Activated CD8-positive, alpha-beta memory T cell treated with anti-CD3 and anti-CD28 coated beads for 36 hours (primary cell): Measurements from ENCODE around the gene FREM2. TPM values are rescaled to one million over a fixed set of nuclear protein-coding genes. Genes with fewer than 3 reads are reported as not detected.

Source experiments
- CTCF ChIA-PET: fragments of 350-600 bp; sonication (Branson Sonifier 250); formaldehyde crosslinking; loops from one replicate; lab custom pipeline; 2021; ENCODE audit warnings: antibody characterized with exemption; lab: Charles Lee
- POLR2A ChIA-PET: fragments of 350-600 bp; sonication (Branson Sonifier 250); formaldehyde crosslinking; loops from one replicate; lab custom pipeline; 2021; ENCODE audit warnings: antibody characterized with exemption; lab: Charles Lee
- total RNA-seq, 2 experiments: library from RNA; stranded (reverse); gene quantifications; one replicate each; pipeline ENCODE4 v1.2.3, GENCODE V29; 2021

FREM2 gene
- total RNA-seq, 2 experiments from 2014 or later: not detected

DNA sequence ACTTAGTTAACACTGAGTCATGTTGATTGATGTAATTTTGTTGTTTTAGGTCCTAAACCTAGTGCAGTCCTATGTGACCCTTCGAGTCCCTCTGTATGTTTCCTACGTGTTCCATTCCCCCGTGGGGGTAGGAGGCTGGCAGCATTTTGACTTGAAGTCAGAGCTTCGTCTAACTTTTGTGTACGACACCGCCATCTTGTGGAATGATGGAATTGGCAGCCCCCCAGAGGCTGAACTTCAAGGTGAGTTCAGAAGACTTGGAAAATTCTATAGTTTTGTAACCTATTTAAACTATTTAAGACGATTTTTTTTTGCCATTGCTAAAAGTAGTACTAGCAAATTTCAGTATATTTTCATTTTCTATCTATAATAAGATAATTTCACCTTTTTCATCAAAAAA lies 185.8 kb downstream of the FREM2 start:
- POLR2A ChIA-PET: no interaction called here
- CTCF ChIA-PET: interaction anchor here (1.3 kb wide), 1 partner anchor 42 kb away, joined by 5 read pairs; no protein-coding TSS in a partner anchor

DNA sequence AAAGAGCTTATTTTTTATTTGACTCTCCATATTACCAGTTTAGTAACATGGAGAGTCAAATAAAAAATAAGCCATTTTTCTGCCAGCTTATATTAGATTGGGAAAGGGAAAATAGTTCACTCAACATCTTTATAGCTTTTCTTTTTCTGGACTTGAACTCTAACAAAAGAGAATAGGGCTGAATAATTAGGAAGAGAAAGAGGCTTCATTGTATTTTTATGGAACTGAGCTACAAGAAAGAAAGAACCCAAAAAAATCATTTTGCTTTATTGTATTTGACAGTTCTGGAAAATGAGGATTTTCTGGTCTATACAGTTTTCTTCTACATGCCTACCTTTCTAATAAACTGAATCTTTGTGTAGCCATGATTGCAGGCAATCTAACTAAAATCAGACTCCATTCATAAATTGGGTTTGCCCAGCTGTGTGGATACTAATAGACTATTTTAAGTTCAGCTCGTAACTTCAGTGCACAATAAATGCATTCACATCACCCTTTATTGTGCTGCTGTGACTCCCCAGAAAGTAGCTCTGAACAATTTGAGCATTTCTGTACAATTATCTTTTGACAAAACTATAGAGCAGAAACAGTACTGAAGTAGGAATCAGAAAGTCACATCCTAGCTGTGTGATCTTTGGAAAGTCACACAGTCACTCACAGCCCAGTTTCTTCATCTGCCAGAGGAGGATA lies 188.5 kb downstream of the FREM2 start:
- POLR2A ChIA-PET: no interaction called here
- CTCF ChIA-PET: no interaction called here

GRCh38 chr13:38879278-38879677 lies 192.4 kb downstream of the FREM2 start:
- POLR2A ChIA-PET: no interaction called here
- CTCF ChIA-PET: no interaction called here

- POLR2A ChIA-PET: no interaction called here
- CTCF ChIA-PET: no interaction called here
Observed at GRCh38 chr13:38879786-38880185, 192.9 kb downstream of the FREM2 start.

DNA sequence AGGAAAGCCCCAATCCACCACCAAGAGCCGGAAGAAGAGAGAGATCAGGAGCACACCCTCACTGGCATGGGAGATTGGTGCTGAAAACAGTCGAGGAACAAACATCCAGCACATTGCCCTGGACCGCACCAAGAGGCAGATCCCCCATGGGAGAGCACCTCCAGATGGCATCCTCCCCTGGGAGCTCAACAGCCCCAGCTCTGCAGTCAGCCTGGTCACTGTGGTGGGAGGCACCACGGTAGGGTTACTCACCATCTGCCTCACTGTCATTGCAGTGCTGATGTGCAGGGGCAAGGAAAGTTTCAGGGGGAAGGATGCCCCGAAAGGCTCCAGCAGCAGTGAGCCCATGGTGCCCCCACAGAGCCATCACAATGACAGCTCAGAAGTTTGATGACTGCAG lies 193.5 kb downstream of the FREM2 start:
- CTCF ChIA-PET: no interaction called here
- POLR2A ChIA-PET: no interaction called here

DNA sequence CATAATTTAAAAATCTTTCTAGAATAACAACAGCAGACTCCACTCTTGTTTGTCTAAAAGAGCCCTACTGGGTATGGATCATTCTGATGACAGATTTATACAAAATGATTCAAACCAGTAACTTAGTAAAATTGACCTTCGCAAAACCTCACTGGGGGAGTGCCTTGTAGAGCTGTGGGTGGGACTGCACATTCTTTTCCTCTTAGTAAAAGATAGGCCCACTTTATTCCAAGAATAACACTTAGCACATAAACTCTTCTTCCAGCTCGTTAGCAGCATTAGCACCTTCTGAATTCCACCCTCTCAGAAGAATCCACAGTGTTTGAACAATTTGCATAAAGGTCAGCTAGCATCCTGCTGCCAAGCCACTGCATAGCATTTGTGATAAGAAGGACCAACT lies 196.9 kb downstream of the FREM2 start:
- ChIA-PET CTCF (no interaction called here), POLR2A (no interaction called here)

DNA sequence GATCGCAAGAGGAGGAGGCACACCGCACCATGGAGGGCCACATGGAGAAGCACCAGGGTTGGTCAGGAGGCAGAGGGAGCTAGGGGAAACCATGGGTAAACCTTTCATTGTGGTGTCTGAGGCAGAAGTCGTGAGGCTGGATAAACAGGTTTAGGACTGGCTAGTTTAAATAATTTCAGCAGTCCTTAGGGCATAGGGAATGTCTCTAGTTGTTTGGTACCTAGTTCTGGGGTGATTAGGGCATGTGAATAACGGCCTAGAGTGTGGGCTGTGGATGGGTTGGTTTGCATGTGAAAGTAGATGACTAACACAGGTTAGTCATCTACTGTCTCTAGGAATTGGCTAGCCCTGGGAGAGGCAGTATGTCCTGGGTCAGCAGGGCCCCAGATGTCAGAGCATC lies 201.4 kb downstream of the FREM2 start:
- ChIA-PET POLR2A (interaction anchor here (0.6 kb wide), 1 partner anchor 50 kb away, joined by 3 read pairs; no protein-coding TSS in a partner anchor), CTCF (interaction anchor here (0.6 kb wide), 1 partner anchor 64 kb away, joined by 4 read pairs; no protein-coding TSS in a partner anchor)

- ChIA-PET POLR2A (no interaction called here), CTCF (no interaction called here)
Observed at GRCh38 chr13:38895075-38895474, 208.2 kb downstream of the FREM2 start.

DNA sequence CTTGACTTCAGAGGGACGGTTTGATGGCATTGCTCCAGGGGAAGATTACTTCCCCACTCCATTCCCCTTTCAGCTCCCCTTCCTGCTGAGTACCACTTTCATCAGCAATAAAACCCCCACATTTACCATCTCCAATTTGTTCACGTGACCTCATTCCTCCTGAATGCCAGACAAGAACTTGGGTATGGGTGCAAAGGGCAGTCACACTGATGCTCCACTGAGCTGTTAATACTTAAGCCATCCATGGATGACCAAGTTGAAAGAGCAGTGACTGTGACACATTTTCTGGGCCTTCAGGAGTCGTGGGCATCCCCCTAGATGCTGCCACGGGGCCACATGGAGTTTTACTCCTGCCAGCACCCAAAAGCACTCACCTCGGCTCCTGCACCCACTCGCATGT lies 210.6 kb downstream of the FREM2 start:
- CTCF ChIA-PET: no interaction called here
- POLR2A ChIA-PET: no interaction called here

GRCh38 chr13:38898481-38898880 lies 211.6 kb downstream of the FREM2 start:
- ChIA-PET CTCF (no interaction called here), POLR2A (no interaction called here)

DNA sequence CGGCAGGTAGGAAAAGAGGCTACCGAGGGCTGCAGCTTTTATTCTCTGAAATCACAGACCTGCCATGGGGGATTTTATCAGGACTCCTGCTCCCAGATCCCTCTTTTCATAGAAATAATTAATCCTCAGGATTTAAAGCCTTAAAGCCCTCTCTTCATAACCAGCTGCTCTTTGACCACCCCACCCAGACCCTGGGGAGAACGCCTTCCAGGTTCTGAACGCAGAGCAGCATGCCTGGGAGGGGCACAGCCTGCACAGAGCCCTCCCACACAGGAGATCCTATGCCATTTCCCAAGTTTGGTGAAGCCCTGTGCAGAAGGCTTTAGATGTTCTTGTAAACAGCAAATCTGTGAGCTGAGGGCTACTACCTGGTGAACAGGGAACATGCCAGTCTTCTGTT lies 212.7 kb downstream of the FREM2 start:
- POLR2A ChIA-PET: no interaction called here
- CTCF ChIA-PET: no interaction called here

DNA sequence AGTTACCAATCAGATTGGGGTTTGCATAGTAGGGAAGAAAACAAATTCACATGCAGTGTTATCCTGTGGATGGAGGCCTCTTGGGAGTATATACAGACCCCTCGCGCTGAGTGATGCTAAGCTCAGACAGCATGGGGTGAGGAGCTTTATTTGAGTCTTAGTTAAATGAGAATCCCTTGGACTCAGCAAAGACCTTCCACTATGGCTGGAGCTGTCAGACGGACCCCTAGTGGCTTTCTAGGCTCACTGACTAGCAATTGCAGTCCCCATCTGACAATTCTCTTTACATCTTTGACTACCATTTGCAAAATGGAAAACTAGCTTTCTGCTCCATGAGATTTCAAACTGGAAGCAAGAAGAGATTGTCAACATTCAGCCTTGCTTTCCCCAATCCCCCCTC lies 213.3 kb downstream of the FREM2 start:
- CTCF ChIA-PET: no interaction called here
- POLR2A ChIA-PET: no interaction called here

DNA sequence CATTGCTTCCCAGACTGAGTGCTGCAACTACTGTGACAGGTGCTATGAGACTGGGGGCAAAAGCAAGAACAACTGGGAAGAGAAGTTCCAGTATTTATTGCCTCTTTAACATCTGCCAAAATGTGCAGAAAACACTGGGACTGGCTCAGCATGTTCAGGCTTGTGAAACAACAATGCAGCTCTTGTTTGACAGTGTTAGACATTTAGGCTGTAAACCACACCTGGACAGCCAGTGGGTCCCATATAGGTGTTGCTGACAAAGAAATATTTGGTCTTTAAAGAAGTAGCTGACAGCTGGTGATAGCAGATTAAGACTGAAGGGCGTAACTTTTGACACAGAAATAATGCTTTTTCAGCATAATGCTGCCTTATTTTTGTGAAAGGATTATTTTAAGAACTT lies 215.7 kb downstream of the FREM2 start:
- CTCF ChIA-PET: no interaction called here
- POLR2A ChIA-PET: no interaction called here

GRCh38 chr13:38905081-38905480 lies 218.2 kb downstream of the FREM2 start:
- CTCF ChIA-PET: no interaction called here
- POLR2A ChIA-PET: no interaction called here

DNA sequence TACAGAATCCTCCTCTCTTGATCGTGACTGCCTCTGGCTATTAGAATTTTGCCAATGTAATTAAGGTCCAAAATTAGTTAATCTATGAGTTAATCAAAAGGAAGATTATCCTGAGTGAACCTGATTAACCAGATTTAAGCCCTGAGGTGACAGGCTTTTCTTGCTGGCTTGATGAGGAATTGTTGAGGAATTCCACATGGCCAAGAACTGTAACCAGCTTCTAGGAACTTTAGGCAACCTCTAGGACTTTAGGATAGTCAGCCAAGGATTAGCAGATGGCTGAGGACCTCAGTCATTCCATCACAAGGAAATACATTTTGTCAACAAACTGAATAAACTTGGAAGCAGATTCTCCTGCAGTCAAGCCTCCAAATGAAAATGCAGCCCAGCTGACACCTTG lies 219.0 kb downstream of the FREM2 start:
- CTCF ChIA-PET: no interaction called here

GRCh38 chr13:38908574-38908973 lies 221.7 kb downstream of the FREM2 start:
- POLR2A ChIA-PET: no interaction called here
- CTCF ChIA-PET: no interaction called here

More for the DNA sequence above, 219.0 kb downstream of the FREM2 start:
- POLR2A ChIA-PET: no interaction called here

GRCh38 chr13:38914070-38914469 lies 227.2 kb downstream of the FREM2 start:
- ChIA-PET CTCF (interaction anchor here (1.6 kb wide), 1 partner anchor 42 kb away, joined by 5 read pairs; no protein-coding TSS in a partner anchor), POLR2A (no interaction called here)

DNA sequence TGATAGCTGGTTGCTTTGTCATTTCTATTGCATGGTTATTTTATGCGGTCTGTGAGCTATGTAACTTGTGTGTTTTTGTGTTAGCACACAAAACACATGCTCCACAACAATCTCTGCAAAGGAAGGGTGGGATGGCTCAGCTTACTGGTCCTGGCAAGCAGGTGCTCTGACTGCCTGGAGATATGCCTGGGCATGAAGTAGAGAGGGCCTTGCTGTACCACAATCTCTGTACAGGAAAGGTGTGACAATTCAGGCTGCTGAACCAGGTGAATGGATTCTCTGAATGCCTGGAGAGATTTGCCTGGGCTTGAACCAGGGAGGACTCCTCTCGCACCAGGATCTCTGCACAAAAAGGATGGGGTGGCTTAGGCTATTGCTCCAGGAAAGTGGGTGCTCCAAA lies 234.2 kb downstream of the FREM2 start:
- ChIA-PET POLR2A (no interaction called here), CTCF (no interaction called here)

GRCh38 chr13:38922170-38922569 lies 235.3 kb downstream of the FREM2 start:
- CTCF ChIA-PET: no interaction called here

GRCh38 chr13:38933786-38934185 lies 246.9 kb downstream of the FREM2 start:
- POLR2A ChIA-PET: no interaction called here
- CTCF ChIA-PET: no interaction called here

More at GRCh38 chr13:38922170-38922569, 235.3 kb downstream of the FREM2 start:
- POLR2A ChIA-PET: no interaction called here
